Stomach (tissue), 9 donors: ENCODE measurements around the gene CTSK. TPM values are rescaled to one million over a fixed set of nuclear protein-coding genes. Genes with fewer than 3 reads are reported as not detected.
A peak's percentile ranks its signal among the peaks of the same experiment; 100 is the strongest.
"Not testable (repeated sequence)": the region's sequence is repeated elsewhere in the genome, so short reads cannot be mapped to it uniquely, and the experiment has no call there.

Experiments used
- DNase-seq, 2 donors: peaks; one replicate each; pipeline versions ENCODE4 v3.0.0 to v3.0.0-alpha.2; 2013 to 2019
- H3K27ac ChIP-seq, 5 donors: fragments of 200-600 bp in 4 of 5; sonication (generic) in 4 of 5; one replicate each; pipeline ENCODE4 v1.5.1; 2013 to 2019; ENCODE audit warnings: mild to moderate bottlenecking in 1 of 5, moderate library complexity in 1 of 5
- H3K27me3 ChIP-seq, 3 donors: fragments of 200-600 bp; sonication (generic); one replicate each; pipeline ENCODE4 v1.5.1; 2017 to 2019; ENCODE audit warnings: mixed run types in 1 of 3
- H3K36me3 ChIP-seq, 4 donors: fragments of 200-600 bp; sonication (generic); 1 replicate in 3 of 4; 2 replicates in 1 of 4; pipeline ENCODE4 v1.5.1; 2016 to 2019
- H3K4me1 ChIP-seq, 4 donors: fragments of 200-600 bp; sonication (generic); one replicate each; pipeline ENCODE4 v1.5.1; 2016 to 2019
- H3K4me3 ChIP-seq, 4 donors: fragments of 200-600 bp; sonication (generic) in 3 of 4; one replicate each; pipeline ENCODE4 v1.5.1; 2016 to 2019; ENCODE audit warnings: mild to moderate bottlenecking in 1 of 4
- H3K9me3 ChIP-seq, 4 donors: fragments of 200-600 bp; sonication (generic); one replicate each; pipeline ENCODE4 v1.5.1; 2016 to 2019
- CTCF ChIP-seq, 7 experiments: fragments of 450-650 bp in 4 of 7; fragments of 200-600 bp in 3 of 7; sonication (generic) in 3 of 7; IDR thresholded peaks; one replicate each; pipeline ENCODE4 v1.5.1; 2016 to 2019; ENCODE audit warnings: antibody characterized with exemption in 7 of 7, control low read depth in 2 of 7, mild to moderate bottlenecking in 1 of 7
- EP300 ChIP-seq: sonication (generic); formaldehyde crosslinking; IDR thresholded peaks from one replicate; pipeline ENCODE4 v1.6.1; 2017; ENCODE audit warnings: antibody characterized with exemption
- POLR2A ChIP-seq, 4 donors: fragments of 450-650 bp; IDR thresholded peaks; one replicate each; pipeline ENCODE4 v1.6.1; 2016; ENCODE audit warnings: antibody characterized with exemption in 4 of 4, control low read depth in 2 of 4, mild to moderate bottlenecking in 1 of 4, moderate library complexity in 1 of 4
- POLR2AphosphoS5 ChIP-seq, 3 donors: sonication (generic); formaldehyde crosslinking; IDR thresholded peaks; one replicate each; pipeline ENCODE4 v1.6.1; 2016; ENCODE audit warnings: antibody characterized with exemption in 3 of 3
- WGBS, 5 donors: extraction: QIAGEN DNeasy Blood & Tissue Kit in 3 of 5; methylation state at CpG; one replicate each; pipeline versions ENCODE4 v1.1.5 to v1.1.7; 2013 to 2018; 5-methylcytosine and 5-hydroxymethylcytosine counted together
- intact Hi-C: fragments of 100-400 bp; cut with DNase I; formaldehyde crosslinking; loops from one replicate; pipeline ENCODE4 v1.15.1; 2023; ENCODE audit warnings: low total_unique reads
- polyA plus RNA-seq, 3 donors: library from polyadenylated mRNA; stranded (reverse); fragments of 200-250 nt; gene quantifications; one replicate each; pipeline ENCODE4 v1.2.3, GENCODE V29; 2013
- total RNA-seq, 5 donors: library from RNA; depleted of rRNA; stranded (reverse); fragments of >200 nt; gene quantifications; one replicate each; pipeline versions ENCODE4 v1.1.0 to v1.2.3, GENCODE V29; 2014 to 2016
- donor health status: healthy with polysubstance abuse.
- donor health status: Bipolar disorder and iron deficiency.
- donor health status: healthy.

Gene CTSK
- total and polyA plus RNA-seq, 8 donors, result 7.6 to 49.8 (median 13.7) TPM

DNA sequence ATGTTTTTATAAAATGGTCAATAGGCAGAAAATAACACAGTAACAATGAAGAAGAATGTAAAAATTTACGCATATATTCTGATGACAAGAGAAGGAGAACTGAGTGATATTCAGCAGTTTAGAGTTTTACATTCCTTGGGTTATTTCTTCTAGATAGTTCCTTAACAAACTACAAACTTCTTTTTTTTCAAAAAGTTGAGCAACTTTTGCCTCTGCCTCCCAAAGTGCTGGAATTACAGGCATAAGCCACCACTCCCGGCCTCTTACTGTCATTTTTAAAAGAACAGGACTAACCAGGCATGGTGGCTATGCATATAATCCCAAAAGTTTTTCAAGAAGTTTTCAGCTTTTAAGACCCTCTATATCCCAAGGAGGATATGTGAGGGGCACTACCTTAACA is 35.4 kb upstream of the CTSK start:
- no peak overlapping the region for H3K27ac ChIP-seq
- H3K36me3 ChIP-seq, result peaks cover 8 to 44% (median 37%) of the 10 kb centered on the region in 4 donors
- peaks cover 0 to 40% (median 17%) of the 10 kb centered on the region in 4 donors for H3K4me1 ChIP-seq
- no peak for TF ChIP-seq CTCF (IDR thresholded peaks at IDR 0.05)
- H3K9me3 ChIP-seq, result no peaks in the 10 kb centered on the region
- 65 to 87% (median 70%) methylated on average over 2 of the region's 2 CpGs for WGBS, 5 donors
- DNase-seq, result no peak
- no peak overlapping the region for H3K4me3 ChIP-seq
- intact Hi-C loops, result no loop called here
- no peaks in the 10 kb centered on the region for H3K27me3 ChIP-seq

- Histone ChIP-seq H3K36me3 (peaks cover 8 to 44% (median 37%) of the 10 kb centered on the region in 4 donors), H3K27ac (peak overlapping the region in 1 of 5 donors; percentile 34), H3K9me3 (no peaks in the 10 kb centered on the region), H3K27me3 (no peaks in the 10 kb centered on the region), H3K4me3 (no peak overlapping the region), H3K4me1 (peaks cover 0 to 40% (median 17%) of the 10 kb centered on the region in 4 donors)
- intact Hi-C loops, result no loop called here
- WGBS, 5 donors, result 38 to 72% (median 45%) methylated on average over 2 of the region's 2 CpGs
- no peak for DNase-seq
- no peak for TF ChIP-seq POLR2AphosphoS5 (IDR thresholded peaks at IDR 0.05)
- no peak for TF ChIP-seq POLR2A (IDR thresholded peaks at IDR 0.05)
- TF ChIP-seq CTCF (IDR thresholded peaks at IDR 0.05), result no peak
- TF ChIP-seq EP300, result no peak
Measured at GRCh38 chr1:150842964-150843363, 34.9 kb upstream of the CTSK start.

DNA sequence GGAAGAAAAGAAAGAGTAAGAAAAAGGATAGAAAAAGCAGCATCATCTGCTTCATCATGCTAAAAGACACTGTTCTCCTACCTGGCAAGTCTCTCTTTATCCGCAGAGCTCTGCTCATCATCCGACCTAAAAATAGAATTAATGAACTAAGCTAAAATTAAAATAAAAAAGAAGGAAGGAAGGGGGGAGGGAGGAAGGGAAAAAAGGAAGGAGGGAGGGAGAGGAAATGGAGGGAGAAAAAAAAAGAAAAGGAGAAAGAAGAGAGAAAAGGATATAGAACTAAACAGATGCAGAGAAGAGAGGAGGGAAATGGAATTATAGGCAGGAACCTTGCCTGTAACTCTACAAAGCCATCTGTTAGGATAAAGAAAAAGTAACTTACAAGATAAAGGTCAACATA is 34.3 kb upstream of the CTSK start:
- Histone ChIP-seq H3K4me3 (no peak overlapping the region), H3K9me3 (no peaks in the 10 kb centered on the region), H3K27me3 (no peaks in the 10 kb centered on the region), H3K27ac (peak overlapping the region in 3 of 5 donors; percentile 34 to 49 (median 47)), H3K36me3 (peaks cover 8 to 47% (median 40%) of the 10 kb centered on the region in 4 donors), H3K4me1 (peaks cover 0 to 40% (median 17%) of the 10 kb centered on the region in 4 donors)
- 33 to 50% (median 36%) methylated on average over 2 of the region's 2 CpGs for WGBS, 5 donors
- TF ChIP-seq EP300, result no peak
- TF ChIP-seq POLR2A (IDR thresholded peaks at IDR 0.05), result no peak
- TF ChIP-seq POLR2AphosphoS5 (IDR thresholded peaks at IDR 0.05), result no peak
- no peak for TF ChIP-seq CTCF (IDR thresholded peaks at IDR 0.05)
- no peak for DNase-seq
- intact Hi-C loops, result no loop called here

DNA sequence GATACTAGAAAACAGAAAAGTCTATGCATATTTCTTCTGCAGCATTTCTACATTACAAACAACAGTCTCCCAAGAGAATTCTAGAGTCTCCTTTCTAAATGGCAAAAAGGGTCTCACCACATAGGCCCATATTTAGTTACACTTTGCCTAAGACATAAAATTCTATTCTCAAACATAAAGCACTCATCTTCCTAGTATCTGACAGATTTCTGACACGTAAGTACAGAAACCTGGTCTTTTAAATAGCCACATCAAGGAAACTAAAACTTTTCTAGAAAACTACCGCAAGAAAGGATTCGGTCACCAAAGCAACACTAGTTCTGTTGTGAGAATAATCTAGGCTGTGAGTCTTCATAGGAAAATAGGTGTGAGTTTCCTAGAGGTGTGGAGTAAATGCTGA is 33.6 kb upstream of the CTSK start:
- peak in 1 of 2 donors; percentile 35 for DNase-seq
- no peak for TF ChIP-seq EP300
- no peak for TF ChIP-seq POLR2AphosphoS5 (IDR thresholded peaks at IDR 0.05)
- TF ChIP-seq POLR2A (IDR thresholded peaks at IDR 0.05), result no peak
- no peak for TF ChIP-seq CTCF (IDR thresholded peaks at IDR 0.05)
- no peaks in the 10 kb centered on the region for H3K27me3 ChIP-seq
- H3K9me3 ChIP-seq, result no peaks in the 10 kb centered on the region
- H3K27ac ChIP-seq, result peak overlapping the region in 3 of 5 donors; percentile 26 to 47 (median 28)
- 32 to 68% (median 59%) methylated on average over 3 of the region's 3 CpGs for WGBS, 5 donors
- peaks cover 8 to 55% (median 47%) of the 10 kb centered on the region in 4 donors for H3K36me3 ChIP-seq
- intact Hi-C loops, result no loop called here
- peaks cover 0 to 44% (median 18%) of the 10 kb centered on the region in 4 donors for H3K4me1 ChIP-seq
- H3K4me3 ChIP-seq, result no peak overlapping the region

DNA sequence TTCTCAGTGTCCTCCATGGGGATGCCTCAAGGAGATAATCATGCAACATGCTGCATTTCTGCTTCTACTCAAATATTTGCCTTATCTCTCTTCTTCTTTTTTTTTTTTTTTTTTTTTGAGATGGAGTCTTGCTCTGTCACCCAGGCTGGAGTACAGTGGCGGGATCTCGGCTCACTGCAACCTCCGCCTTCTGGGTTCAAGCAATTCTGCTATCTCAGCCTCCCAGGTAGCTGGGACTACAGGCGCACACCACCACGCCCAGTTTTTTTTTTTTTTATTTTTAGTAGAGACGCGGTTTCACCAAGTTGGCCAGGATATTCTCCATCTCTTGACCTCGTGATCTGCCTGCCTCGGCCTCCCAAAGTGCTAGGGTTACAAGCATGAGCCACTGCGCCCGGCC is 32.8 kb upstream of the CTSK start:
- H3K27me3 ChIP-seq, H3K4me3 ChIP-seq, intact Hi-C loops, DNase-seq, H3K9me3 ChIP-seq: not testable (repeated sequence)
- H3K4me1 ChIP-seq, result peaks cover 0 to 51% (median 23%) of the 10 kb centered on the region in 4 donors
- H3K36me3 ChIP-seq, result peaks cover 12 to 58% (median 54%) of the 10 kb centered on the region in 4 donors
- peak overlapping the region in 2 of 5 donors; percentile 26 to 28 for H3K27ac ChIP-seq
- 43 to 73% (median 63%) methylated on average over 11 of the region's 11 CpGs for WGBS, 5 donors
